Immature natural killer cell (primary cell): ENCODE measurements around the gene NEU4. TPM values are rescaled to one million over a fixed set of nuclear protein-coding genes. Genes with fewer than 3 reads are reported as not detected.

Experiments
- DNase-seq, 3 donors: peaks; one replicate each; pipeline ENCODE4 v3.0.0; 2022; ENCODE audit warnings: mixed read lengths in 1 of 3
- H3K27ac Mint-ChIP-seq, 6 donors: one replicate each; pipeline ENCODE4 v1.8.0; 2020; ENCODE audit warnings: mixed read lengths in 6 of 6, mild to moderate bottlenecking in 5 of 6, inconsistent platforms in 4 of 6, moderate library complexity in 3 of 6
- H3K27me3 Mint-ChIP-seq, 3 donors: one replicate each; pipeline ENCODE4 v1.8.0; 2020 to 2021; ENCODE audit warnings: low read depth in 3 of 3, mild to moderate bottlenecking in 3 of 3, mixed read lengths in 3 of 3, moderate library complexity in 3 of 3, inconsistent platforms in 1 of 3
- H3K36me3 Mint-ChIP-seq, 3 donors: one replicate each; pipeline ENCODE4 v1.8.0; 2020; ENCODE audit warnings: mixed read lengths in 3 of 3, inconsistent platforms in 2 of 3, mild to moderate bottlenecking in 2 of 3
- H3K4me1 Mint-ChIP-seq, 2 donors: one replicate each; pipeline ENCODE4 v1.8.0; 2020; ENCODE audit warnings: inconsistent platforms in 2 of 2, mild to moderate bottlenecking in 2 of 2, mixed read lengths in 2 of 2, moderate library complexity in 1 of 2
- H3K4me3 Mint-ChIP-seq, 5 donors: one replicate each; pipeline ENCODE4 v1.8.0; 2020; ENCODE audit warnings: mild to moderate bottlenecking in 5 of 5, mixed read lengths in 5 of 5, inconsistent platforms in 3 of 5, moderate library complexity in 3 of 5
- H3K9me3 Mint-ChIP-seq, 6 donors: one replicate each; pipeline ENCODE4 v1.8.0; 2020; ENCODE audit warnings: mild to moderate bottlenecking in 6 of 6, mixed read lengths in 6 of 6, inconsistent platforms in 4 of 6, moderate library complexity in 3 of 6
- polyA plus RNA-seq, 3 donors: library from polyadenylated mRNA; unstranded; fragments of 300-500 nt; fragmentation: Illumina TruSeq; gene quantifications; one replicate each; pipeline ENCODE4 v1.2.3, GENCODE V29; 2021

The NEU4 gene
- polyA plus RNA-seq, 3 donors from 2014 or later = not detected

GRCh38 chr2:241770185-241770935, 38.6 kb upstream of the NEU4 start:
- peaks cover under 1 to 4% (median 3%) of the 10 kb centered on the region in 3 donors for H3K27me3 Mint-ChIP-seq
- no peaks in the 10 kb centered on the region for H3K9me3 Mint-ChIP-seq
- H3K4me3 Mint-ChIP-seq = no peak overlapping the region
- no peaks in the 10 kb centered on the region for H3K36me3 Mint-ChIP-seq
- H3K4me1 Mint-ChIP-seq = peaks cover 2 to 5% of the 10 kb centered on the region in 2 donors
- H3K27ac Mint-ChIP-seq = no peak overlapping the region
- no peak for DNase-seq

- H3K36me3 Mint-ChIP-seq = no peaks in the 10 kb centered on the region
- H3K4me1 Mint-ChIP-seq = peaks cover 2 to 5% of the 10 kb centered on the region in 2 donors
- peaks cover 3 to 4% (median 3%) of the 10 kb centered on the region in 3 donors for H3K27me3 Mint-ChIP-seq
- H3K9me3 Mint-ChIP-seq = no peaks in the 10 kb centered on the region
- no peak overlapping the region for H3K4me3 Mint-ChIP-seq
- H3K27ac Mint-ChIP-seq = no peak overlapping the region
- DNase-seq = no peak
These were observed 38.1 kb upstream of the NEU4 start for GRCh38 chr2:241770936-241771285.

- Mint-ChIP-seq H3K4me1 (peaks cover 2 to 5% of the 10 kb centered on the region in 2 donors), H3K27me3 (peaks cover 3 to 4% (median 3%) of the 10 kb centered on the region in 3 donors), H3K27ac (no peak overlapping the region), H3K4me3 (no peak overlapping the region), H3K9me3 (no peaks in the 10 kb centered on the region), H3K36me3 (no peaks in the 10 kb centered on the region)
- DNase-seq = no peak
These were observed 37.5 kb upstream of the NEU4 start for GRCh38 chr2:241771286-241772062.

DNA sequence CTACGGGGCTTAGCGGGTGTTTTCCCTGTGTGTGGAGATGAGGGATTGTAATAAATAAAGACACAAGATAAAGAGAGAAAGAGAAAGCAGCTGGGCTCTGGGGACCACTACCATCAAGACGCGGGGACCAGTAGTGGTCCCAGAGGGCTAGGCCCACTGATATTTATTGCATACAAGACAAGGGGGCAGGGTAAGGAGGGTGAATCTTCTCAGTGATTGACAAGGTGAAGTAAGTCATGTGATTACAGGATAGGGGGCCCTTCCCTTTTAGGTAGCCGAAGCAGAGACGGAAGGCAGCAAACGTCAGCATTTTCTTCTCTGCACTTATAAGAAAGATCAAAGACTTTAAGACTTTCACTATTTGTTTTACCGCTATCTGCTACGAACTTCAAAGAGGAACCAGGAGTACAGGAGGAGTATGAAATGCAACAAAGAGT, 36.9 kb upstream of the NEU4 start:
- Mint-ChIP-seq H3K9me3 (no peaks in the 10 kb centered on the region), H3K4me3 (no peak overlapping the region), H3K36me3 (no peaks in the 10 kb centered on the region), H3K27ac (no peak overlapping the region), H3K4me1 (peaks cover 2 to 5% of the 10 kb centered on the region in 2 donors), H3K27me3 (peaks cover 3 to 4% (median 4%) of the 10 kb centered on the region in 3 donors)
- no peak for DNase-seq

GRCh38 chr2:241773511-241774418, 35.2 kb upstream of the NEU4 start:
- no peaks in the 10 kb centered on the region for H3K36me3 Mint-ChIP-seq
- H3K9me3 Mint-ChIP-seq = no peaks in the 10 kb centered on the region
- H3K4me3 Mint-ChIP-seq = no peak overlapping the region
- DNase-seq = no peak
- peaks cover 3 to 5% (median 4%) of the 10 kb centered on the region in 3 donors for H3K27me3 Mint-ChIP-seq
- peaks cover 0 to 5% of the 10 kb centered on the region in 2 donors for H3K4me1 Mint-ChIP-seq
- H3K27ac Mint-ChIP-seq = no peak overlapping the region

DNA sequence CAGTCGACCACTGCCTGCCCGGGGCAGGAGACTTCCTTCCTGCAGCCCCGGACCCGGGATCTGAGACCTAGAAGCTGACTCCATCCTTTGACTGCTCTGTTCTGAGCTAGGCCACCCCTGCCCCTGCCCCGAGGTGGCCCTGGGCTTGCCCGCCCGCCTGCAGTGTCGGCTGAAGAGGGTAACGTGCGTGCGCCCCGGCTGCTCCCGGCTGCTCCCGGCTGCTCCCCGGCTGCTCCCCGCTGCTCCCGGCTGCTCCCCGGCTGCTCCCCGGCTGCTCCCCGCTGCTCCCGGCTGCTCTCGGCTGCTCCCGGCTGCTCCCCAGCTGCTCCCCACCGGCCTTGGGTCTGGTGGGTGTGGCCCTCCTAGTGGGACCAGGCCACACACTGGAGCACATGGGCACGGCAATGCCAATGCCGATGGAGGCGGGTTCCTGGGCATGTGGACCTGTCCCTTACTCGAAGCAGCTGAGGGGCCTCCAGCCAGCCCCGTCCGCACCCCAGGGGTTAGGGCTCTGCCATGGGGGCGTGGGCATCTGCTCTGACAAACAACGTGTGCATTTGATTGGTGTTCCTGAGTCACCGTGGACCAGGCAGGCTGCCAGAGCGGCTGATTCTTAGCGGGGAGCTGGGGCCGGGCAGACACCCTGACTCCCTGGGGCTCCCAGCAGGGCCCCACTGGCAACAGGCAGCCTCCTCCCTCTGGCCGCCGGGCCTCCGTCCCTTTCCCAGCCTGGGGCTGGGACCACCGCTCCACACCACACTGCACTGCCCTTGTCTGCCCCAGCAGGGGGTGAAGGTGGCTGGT, 34.4 kb upstream of the NEU4 start:
- H3K4me1 Mint-ChIP-seq = peaks cover 0 to 5% of the 10 kb centered on the region in 2 donors
- peaks cover 3 to 5% (median 4%) of the 10 kb centered on the region in 3 donors for H3K27me3 Mint-ChIP-seq
- no peak for DNase-seq
- no peaks in the 10 kb centered on the region for H3K9me3 Mint-ChIP-seq
- no peak overlapping the region for H3K27ac Mint-ChIP-seq
- H3K36me3 Mint-ChIP-seq = no peaks in the 10 kb centered on the region
- H3K4me3 Mint-ChIP-seq = no peak overlapping the region

GRCh38 chr2:241775223-241776177, 33.5 kb upstream of the NEU4 start:
- H3K27me3 Mint-ChIP-seq = peaks cover 3 to 8% (median 4%) of the 10 kb centered on the region in 3 donors
- H3K4me1 Mint-ChIP-seq = peaks cover 0 to 5% of the 10 kb centered on the region in 2 donors
- H3K27ac Mint-ChIP-seq = no peak overlapping the region
- H3K36me3 Mint-ChIP-seq = no peaks in the 10 kb centered on the region
- H3K4me3 Mint-ChIP-seq = no peak overlapping the region
- DNase-seq = no peak
- H3K9me3 Mint-ChIP-seq = no peaks in the 10 kb centered on the region

GRCh38 chr2:241776336-241777169, 32.4 kb upstream of the NEU4 start, which contains the start of gene GAL3ST2:
Gene GAL3ST2, plus strand, starts transcription at chr2:241776822. Its CDS starts 134 bp downstream, at chr2:241776956.
- Mint-ChIP-seq H3K36me3 (no peaks in the 10 kb centered on the region), H3K27me3 (peaks cover 3 to 8% (median 4%) of the 10 kb centered on the region in 3 donors), H3K4me1 (peaks cover 0 to 5% of the 10 kb centered on the region in 2 donors), H3K9me3 (no peaks in the 10 kb centered on the region), H3K27ac (no peak within 1 kb of the TSS), H3K4me3 (no peak within 1 kb of the TSS)
- DNase-seq = no peak

- no peak for DNase-seq
- Mint-ChIP-seq H3K27me3 (peaks cover 0 to 8% (median 2%) of the 10 kb centered on the region in 3 donors), H3K36me3 (no peaks in the 10 kb centered on the region), H3K4me1 (peaks cover 0 to 2% of the 10 kb centered on the region in 2 donors), H3K4me3 (no peak overlapping the region), H3K27ac (no peak overlapping the region), H3K9me3 (no peaks in the 10 kb centered on the region)
These were observed 31.8 kb upstream of the NEU4 start for GRCh38 chr2:241777170-241777685.

DNA sequence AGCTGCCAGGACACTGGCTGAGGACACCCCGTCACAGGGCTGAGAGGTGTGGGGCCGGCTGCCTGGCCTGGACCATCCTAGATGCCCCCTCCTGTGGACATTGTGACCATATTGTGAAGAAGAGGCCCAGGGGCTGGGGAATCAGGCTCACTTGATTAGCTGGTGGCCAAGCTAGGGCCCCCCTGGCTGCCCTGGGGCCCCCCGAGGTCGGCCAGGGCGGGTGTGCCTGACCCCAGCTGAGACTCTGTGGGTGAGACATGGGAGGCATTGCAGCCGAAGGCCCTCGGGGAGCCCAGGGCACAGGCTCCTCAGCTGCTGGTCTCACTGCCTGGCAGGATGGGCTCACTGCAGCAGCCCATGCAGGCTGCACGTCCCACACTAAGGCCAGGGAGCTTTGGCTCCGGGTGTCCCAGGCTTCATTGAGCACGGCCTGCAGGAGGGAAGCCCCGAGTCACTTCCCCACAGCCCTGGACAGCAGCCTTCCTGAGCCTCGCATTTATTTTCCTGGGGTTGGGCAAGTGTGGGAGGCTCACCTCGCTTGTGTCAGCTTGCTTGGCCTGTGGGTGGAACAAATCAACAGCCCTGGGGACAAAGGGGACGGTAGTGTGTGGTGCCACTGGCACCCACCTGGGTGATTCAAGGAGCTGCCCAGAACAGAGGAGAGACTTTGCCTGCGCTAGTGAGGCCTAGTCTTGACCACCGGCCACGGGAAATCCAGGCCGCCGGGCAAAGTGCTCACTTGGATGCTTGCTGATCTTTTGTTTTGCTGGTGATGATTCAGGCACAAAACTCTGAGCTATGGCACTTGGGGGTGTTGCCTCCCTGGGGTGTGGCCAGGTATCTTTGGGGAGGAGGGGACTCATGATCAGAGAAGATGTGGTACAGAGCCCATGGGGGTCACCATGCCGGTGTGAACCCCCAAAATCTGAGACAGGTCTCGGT, 31.0 kb upstream of the NEU4 start:
- no peaks in the 10 kb centered on the region for H3K4me1 Mint-ChIP-seq
- peaks cover 0 to 8% (median 2%) of the 10 kb centered on the region in 3 donors for H3K27me3 Mint-ChIP-seq
- no peak for DNase-seq
- no peaks in the 10 kb centered on the region for H3K9me3 Mint-ChIP-seq
- no peaks in the 10 kb centered on the region for H3K36me3 Mint-ChIP-seq
- H3K27ac Mint-ChIP-seq = peak overlapping the region in 1 of 6 donors; percentile 17
- H3K4me3 Mint-ChIP-seq = no peak overlapping the region
